ENCODE results near the gene FAAP20. TPM values are rescaled to one million over a fixed set of nuclear protein-coding genes. Genes with fewer than 3 reads are reported as not detected.

FAAP20 gene
- total RNA-seq, 1 donor from 2014 or later = 50.9 TPM

- Histone ChIP-seq H3K9me3 (no peaks in the 10 kb centered on the region), H3K4me3 (peak overlapping the region; percentile 22), H3K27me3 (ENCODE audit: low read depth) (no peaks in the 10 kb centered on the region), H3K36me3 (no peaks in the 10 kb centered on the region), H3K27ac (peak overlapping the region; percentile 84), H3K4me1 (peaks cover 66% of the 10 kb centered on the region)
- no peak for DNase-seq
- intact Hi-C loops (cut with DNase I) = no loop called here
- TF ChIP-seq, protein P1, sequence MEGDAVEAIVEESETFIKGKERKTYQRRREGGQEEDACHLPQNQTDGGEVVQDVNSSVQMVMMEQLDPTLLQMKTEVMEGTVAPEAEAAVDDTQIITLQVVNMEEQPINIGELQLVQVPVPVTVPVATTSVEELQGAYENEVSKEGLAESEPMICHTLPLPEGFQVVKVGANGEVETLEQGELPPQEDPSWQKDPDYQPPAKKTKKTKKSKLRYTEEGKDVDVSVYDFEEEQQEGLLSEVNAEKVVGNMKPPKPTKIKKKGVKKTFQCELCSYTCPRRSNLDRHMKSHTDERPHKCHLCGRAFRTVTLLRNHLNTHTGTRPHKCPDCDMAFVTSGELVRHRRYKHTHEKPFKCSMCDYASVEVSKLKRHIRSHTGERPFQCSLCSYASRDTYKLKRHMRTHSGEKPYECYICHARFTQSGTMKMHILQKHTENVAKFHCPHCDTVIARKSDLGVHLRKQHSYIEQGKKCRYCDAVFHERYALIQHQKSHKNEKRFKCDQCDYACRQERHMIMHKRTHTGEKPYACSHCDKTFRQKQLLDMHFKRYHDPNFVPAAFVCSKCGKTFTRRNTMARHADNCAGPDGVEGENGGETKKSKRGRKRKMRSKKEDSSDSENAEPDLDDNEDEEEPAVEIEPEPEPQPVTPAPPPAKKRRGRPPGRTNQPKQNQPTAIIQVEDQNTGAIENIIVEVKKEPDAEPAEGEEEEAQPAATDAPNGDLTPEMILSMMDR (IDR thresholded peaks at IDR 0.05) = no peak
- ATAC-seq = no peak
Observed at GRCh38 chr1:2206813-2207487, 12.4 kb upstream of the FAAP20 start.

- Histone ChIP-seq H3K4me1 (peaks cover 73% of the 10 kb centered on the region), H3K36me3 (no peaks in the 10 kb centered on the region), H3K9me3 (no peaks in the 10 kb centered on the region), H3K27ac (peak overlapping the region; percentile 85), H3K4me3 (peak overlapping the region; percentile 57), H3K27me3 (ENCODE audit: low read depth) (no peaks in the 10 kb centered on the region)
- TF ChIP-seq, protein P1 (IDR thresholded peaks at IDR 0.05) = peak; percentile 11
- intact Hi-C loops (cut with DNase I) = no loop called here
- peak; percentile 84 to 93 for ATAC-seq
- peak; percentile 97 for DNase-seq
Observed at GRCh38 chr1:2205191-2205952, 10.8 kb upstream of the FAAP20 start.

DNA sequence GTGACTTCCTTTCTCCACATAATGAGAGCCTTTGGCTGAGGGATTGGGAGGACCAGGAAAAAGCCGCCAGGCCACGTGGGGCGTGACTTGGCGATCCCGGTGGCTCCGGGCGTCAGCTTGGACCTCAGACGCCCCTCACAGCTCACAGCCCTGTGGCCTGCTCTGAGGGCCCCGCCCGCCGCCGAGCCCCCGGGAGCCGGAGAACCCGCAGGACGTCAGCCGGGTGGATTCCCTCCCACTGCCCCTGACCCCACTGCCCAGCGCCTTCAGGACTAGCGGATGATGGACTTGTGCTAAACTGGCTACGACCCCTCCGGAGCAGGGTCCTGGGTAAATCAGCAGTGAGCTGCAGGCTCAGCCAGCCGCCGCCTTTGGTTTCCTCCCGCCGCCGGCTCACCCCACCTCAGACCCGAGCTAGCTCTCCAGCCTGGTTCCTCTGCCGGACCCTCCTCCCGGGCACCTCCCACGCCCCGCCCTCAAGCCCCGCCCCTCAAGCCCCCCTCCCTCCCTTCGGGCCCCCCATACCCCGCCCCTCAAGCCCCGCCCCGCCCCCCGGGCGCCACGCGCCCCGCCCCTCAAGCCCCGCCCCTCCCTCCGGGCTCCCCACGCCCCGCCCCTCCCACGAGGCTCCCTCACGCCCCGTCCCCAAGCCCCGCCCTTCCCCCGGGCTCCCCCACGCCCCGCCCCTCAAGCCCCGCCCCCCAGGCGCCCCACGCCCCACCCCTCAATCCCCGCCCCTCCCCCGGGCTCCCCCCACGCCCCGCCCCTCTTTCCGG is 10.0 kb upstream of the FAAP20 start:
- Histone ChIP-seq H3K4me1 (peaks cover 76% of the 10 kb centered on the region), H3K4me3 (peak overlapping the region; percentile 55), H3K27ac (peak overlapping the region; percentile 81), H3K9me3 (no peaks in the 10 kb centered on the region), H3K36me3 (no peaks in the 10 kb centered on the region), H3K27me3 (ENCODE audit: low read depth) (no peaks in the 10 kb centered on the region)
- TF ChIP-seq, protein P1 (IDR thresholded peaks at IDR 0.05) = no peak
- DNase-seq (peak; percentile 88), ATAC-seq (peak; percentile 65 to 68)
- intact Hi-C loops (cut with DNase I) = no loop called here

DNA sequence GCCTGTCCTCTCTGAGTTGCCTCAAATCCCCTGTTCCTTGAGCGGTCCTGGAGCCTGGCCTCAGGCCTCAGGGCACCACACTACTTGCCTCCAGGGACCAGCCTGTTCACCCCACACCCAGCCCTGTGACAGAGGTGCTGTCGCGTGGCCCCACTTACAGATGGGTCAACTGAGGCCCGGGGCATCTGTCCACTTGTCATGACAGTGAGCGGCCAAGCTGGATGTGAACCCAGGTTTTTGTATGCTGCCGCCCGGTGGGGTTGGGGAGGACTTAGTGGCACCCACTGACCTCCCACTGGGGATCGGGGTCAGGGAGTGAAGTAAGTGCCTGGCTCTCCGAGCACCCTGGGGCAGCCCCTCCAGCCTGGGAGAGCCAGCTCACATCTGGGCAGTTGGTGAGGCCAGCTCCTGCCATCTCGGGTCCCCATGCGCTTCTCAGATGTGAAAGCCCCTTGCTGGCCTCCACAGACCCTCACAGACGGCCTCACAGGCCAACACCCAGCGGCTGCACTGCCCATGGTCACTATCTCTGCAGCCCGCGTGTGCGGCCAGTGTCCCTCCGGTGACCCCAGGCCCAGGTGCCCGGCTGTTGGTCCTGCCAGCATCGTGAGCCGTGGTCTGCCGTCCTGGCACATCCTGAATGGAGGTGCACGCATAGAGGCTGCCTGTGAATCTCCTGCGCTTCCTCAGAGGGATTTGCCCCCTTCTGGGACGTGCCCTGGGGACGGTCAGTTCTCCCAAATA is 9.3 kb upstream of the FAAP20 start:
- Histone ChIP-seq H3K4me1 (peaks cover 74% of the 10 kb centered on the region), H3K9me3 (no peaks in the 10 kb centered on the region), H3K27me3 (ENCODE audit: low read depth) (no peaks in the 10 kb centered on the region), H3K27ac (peak overlapping the region; percentile 81), H3K4me3 (peak overlapping the region; percentile 55), H3K36me3 (no peaks in the 10 kb centered on the region)
- intact Hi-C loops (cut with DNase I) = no loop called here
- ATAC-seq (no peak), DNase-seq (no peak)
- TF ChIP-seq, protein P1 (IDR thresholded peaks at IDR 0.05) = no peak

All from lower lobe of right lung (tissue), 2 donors.